CD4-positive, alpha-beta T cell treated with Interleukin-10 for 1 hour (primary cell): ENCODE data around the gene CSRNP3.

Experiments
- DNase-seq: peaks from one replicate; pipeline ENCODE4 v3.0.0-alpha.2; 2020

The CSRNP3 gene

GRCh38 chr2:165593081-165593480, 123.6 kb downstream of the CSRNP3 start:
- no peak for DNase-seq

GRCh38 chr2:165594231-165594934, 124.9 kb downstream of the CSRNP3 start:
- no peak for DNase-seq

- DNase-seq = no peak
Observed at GRCh38 chr2:165594935-165595255, 125.4 kb downstream of the CSRNP3 start.

- DNase-seq = no peak
Observed at GRCh38 chr2:165596788-165597187, 127.3 kb downstream of the CSRNP3 start.

GRCh38 chr2:165601065-165601830, 131.8 kb downstream of the CSRNP3 start:
- no peak for DNase-seq

- no peak for DNase-seq
Observed at GRCh38 chr2:165601928-165602521, 132.5 kb downstream of the CSRNP3 start.

- DNase-seq = no peak
Observed at GRCh38 chr2:165609672-165610071, 140.2 kb downstream of the CSRNP3 start.

- no peak for DNase-seq
Observed at GRCh38 chr2:165610591-165611029, 141.1 kb downstream of the CSRNP3 start.

- no peak for DNase-seq
Observed at GRCh38 chr2:165617741-165618481, 148.4 kb downstream of the CSRNP3 start.

- no peak for DNase-seq
Observed at GRCh38 chr2:165618806-165619205, 149.3 kb downstream of the CSRNP3 start.

GRCh38 chr2:165621086-165621560, 151.6 kb downstream of the CSRNP3 start:
- DNase-seq = no peak

GRCh38 chr2:165623161-165623560, 153.7 kb downstream of the CSRNP3 start:
- DNase-seq = no peak

GRCh38 chr2:165623783-165624469, 154.4 kb downstream of the CSRNP3 start:
- no peak for DNase-seq

- no peak for DNase-seq
Observed at GRCh38 chr2:165624470-165624800, 154.9 kb downstream of the CSRNP3 start.

GRCh38 chr2:165627470-165627869, 158.0 kb downstream of the CSRNP3 start:
- DNase-seq = no peak

GRCh38 chr2:165629776-165630175, 160.3 kb downstream of the CSRNP3 start:
- DNase-seq = no peak

- DNase-seq = no peak
Observed at GRCh38 chr2:165630236-165630635, 160.7 kb downstream of the CSRNP3 start.

GRCh38 chr2:165631089-165631488, 161.6 kb downstream of the CSRNP3 start:
- no peak for DNase-seq

GRCh38 chr2:165632594-165632993, 163.1 kb downstream of the CSRNP3 start:
- DNase-seq = no peak

- DNase-seq = no peak
Observed at GRCh38 chr2:165633431-165633830, 163.9 kb downstream of the CSRNP3 start.

- no peak for DNase-seq
Observed at GRCh38 chr2:165634282-165634681, 164.8 kb downstream of the CSRNP3 start.

- no peak for DNase-seq
Observed at GRCh38 chr2:165634855-165635254, 165.4 kb downstream of the CSRNP3 start.

GRCh38 chr2:165635532-165635931, 166.0 kb downstream of the CSRNP3 start:
- DNase-seq = no peak
